NCI-H82 treated with DMSO at 0.1 percent for 48 hours (cell line): ENCODE measurements around the gene CLCNKA.
A peak's percentile ranks its signal among the peaks of the same experiment; 100 is the strongest.
"Not testable (repeated sequence)": the region's sequence is repeated elsewhere in the genome, so short reads cannot be mapped to it uniquely, and the experiment has no call there.

Experiments
- DNase-seq: peaks from one replicate; lab custom pipeline; 2025; ENCODE audit not compliant: unreplicated experiment; lab: John Stamatoyannopoulos, UW

The CLCNKA gene

GRCh38 chr1:15997076-15997585 lies 24.7 kb upstream of the CLCNKA start:
- no peak for DNase-seq

GRCh38 chr1:15997637-15998280 lies 24.1 kb upstream of the CLCNKA start:
- DNase-seq = no peak

DNA sequence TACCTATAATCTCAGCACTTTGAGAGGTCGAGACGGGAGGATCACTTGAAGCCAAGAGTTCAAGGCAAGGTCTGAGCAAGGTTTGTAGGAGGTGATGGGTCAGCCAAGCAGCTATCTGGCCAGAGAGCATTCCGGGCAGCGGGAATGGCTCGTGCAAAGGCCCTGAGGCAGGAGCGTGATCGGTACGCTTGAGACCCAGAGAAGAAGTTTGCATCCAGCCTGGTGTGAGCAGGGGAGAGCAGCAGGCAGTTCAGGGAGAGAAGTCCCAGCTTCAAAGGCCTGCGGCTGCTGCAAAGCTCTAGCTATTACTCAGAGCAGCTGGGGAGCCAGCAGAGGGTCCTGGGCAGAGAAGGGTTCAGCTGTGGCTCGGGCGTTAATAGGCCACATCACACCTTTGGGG lies 22.9 kb upstream of the CLCNKA start:
- DNase-seq = no peak

DNA sequence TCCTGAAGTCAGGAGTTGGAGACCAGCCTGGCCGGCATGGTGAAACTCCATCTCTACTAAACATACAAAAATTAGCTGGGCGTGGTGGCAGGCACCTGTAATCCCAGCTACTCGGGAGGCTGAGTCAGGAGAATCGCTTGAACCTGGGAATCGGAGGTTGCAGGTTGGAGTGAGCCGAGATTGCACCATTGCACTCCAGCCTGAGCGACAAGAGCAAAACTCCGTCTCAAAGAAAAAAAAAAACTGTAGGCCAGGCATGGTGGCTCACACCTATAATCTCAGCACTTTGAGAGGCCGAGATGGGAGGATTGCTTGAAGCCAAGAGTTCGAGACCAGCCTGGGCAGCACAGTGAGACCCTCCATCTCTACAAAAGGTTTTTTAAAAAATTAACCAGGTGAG lies 20.6 kb upstream of the CLCNKA start:
- not testable (repeated sequence) for DNase-seq

DNA sequence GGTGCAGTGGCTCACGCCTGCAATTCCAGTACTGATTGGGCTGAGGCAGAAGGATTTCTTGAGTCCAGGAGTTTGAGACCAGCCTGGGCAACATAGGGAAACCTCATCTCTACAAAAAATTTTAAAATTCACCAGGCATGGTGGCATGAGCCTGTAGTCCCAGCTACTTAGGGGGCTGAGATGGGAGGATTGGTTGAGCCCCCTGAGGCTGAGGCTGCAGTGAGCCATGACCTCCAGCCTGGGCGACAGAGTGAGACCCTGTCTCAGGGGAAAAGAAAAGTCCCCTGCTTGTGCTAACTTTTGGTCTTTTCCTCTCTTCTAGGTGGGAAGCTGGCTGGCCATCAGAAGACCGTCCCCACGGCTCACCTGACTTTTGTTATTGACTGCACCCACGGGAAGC lies 16.2 kb upstream of the CLCNKA start:
- DNase-seq = no peak

DNA sequence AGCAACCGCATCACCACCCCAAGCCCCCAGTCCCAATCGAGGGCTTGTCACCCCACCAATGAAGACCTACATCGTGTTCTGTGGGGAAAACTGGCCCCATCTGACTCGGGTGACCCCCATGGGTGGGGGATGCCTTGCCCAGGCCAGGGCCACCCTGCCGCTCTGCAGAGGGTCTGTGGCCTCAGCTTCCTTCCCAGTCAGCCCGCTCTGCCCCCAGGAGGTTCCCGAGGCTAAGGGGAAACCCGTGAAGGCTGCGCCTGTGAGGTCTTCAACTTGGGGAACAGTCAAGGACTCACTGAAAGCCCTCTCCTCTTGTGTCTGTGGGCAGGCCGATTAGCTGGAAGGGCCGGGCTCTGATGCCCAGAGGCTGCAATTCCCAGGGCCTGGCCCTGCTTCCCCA lies 15.8 kb upstream of the CLCNKA start:
- DNase-seq = no peak

GRCh38 chr1:16006552-16007485 lies 15.0 kb upstream of the CLCNKA start:
- no peak for DNase-seq

DNA sequence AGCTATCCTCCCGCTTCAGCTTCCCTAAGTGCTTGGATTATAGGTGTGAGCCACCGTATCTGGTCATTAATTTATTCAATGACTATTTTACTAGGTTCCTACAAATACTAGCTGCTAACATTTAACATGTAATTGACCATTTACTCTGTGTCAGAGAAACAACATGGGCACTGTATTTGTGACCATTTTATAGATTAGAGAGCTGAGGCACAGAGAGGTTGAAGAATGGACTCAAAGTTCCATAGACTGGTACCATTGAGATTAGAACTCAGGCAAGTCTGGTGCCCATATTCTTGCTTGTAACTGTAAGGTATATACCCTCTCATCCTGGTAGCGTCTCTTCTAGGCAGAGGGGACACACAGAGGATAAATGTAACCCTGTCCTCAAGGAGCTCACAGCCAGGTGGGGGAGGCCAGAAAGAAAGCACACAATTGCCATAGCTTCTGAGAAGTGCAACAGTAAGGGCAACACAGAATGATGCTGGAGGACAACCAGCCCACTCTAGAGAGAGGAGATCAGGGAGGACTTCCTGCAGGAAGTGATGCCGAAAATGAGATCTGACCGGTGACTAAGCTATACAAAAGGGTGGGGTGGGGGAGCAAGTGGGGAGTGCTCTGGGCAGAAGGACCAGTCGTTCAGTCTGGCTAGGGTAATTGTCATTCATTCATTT lies 14.0 kb upstream of the CLCNKA start:
- no peak for DNase-seq

- peak; percentile 40 for DNase-seq
These were observed 12.8 kb upstream of the CLCNKA start for GRCh38 chr1:16009030-16009460.

- no peak for DNase-seq
These were observed 12.2 kb upstream of the CLCNKA start for GRCh38 chr1:16009678-16010077.

DNA sequence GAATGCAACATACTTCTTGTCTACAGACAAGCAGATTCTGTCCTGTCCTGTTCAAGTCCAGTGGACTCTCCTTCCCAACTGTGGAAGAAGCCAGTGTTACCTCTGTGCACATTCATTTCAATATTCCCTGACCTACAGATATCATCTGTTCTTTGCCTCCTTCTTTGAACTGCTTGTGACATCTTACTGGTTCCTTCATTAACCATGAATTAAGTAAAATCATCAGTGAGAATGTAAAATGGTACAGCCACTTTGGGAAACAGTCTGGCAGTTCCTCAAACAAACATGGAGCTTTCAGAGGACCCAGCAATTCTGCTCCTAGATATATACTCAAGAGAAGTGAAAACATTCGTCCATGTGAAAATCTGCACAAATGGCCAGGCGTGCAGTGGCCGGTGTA lies 11.0 kb upstream of the CLCNKA start:
- no peak for DNase-seq

DNA sequence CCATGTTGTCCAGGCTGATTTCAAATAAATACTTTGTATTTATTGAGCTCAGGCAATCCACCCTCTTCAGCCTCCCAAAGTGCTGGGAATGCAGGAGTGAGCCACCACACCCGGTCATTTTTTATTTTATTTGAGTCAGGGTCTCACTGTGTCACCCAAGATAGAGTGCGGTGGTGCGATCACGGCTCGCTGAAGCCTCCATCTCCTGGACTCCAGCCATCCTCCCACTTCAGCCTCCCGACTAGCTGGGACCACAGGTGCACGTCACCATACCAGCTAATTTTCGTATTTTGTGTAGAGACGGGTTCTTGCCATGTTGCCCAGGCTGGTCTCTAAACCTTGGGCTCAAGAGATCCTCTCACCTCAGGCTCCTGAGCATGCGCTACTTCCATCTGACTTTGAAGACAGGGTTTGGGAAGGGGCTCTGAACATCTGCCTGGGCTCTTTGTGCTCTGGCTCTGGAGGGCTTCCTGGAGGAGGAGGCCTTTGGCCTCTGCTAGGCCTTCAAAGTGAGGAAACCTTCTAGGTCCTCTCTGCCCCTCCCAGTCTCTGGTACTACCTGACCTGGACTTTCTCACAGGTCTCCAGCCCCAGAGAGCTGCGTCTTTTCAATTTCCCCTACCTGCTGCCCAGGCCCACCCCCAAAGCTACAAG lies 9.8 kb upstream of the CLCNKA start:
- no peak for DNase-seq

DNA sequence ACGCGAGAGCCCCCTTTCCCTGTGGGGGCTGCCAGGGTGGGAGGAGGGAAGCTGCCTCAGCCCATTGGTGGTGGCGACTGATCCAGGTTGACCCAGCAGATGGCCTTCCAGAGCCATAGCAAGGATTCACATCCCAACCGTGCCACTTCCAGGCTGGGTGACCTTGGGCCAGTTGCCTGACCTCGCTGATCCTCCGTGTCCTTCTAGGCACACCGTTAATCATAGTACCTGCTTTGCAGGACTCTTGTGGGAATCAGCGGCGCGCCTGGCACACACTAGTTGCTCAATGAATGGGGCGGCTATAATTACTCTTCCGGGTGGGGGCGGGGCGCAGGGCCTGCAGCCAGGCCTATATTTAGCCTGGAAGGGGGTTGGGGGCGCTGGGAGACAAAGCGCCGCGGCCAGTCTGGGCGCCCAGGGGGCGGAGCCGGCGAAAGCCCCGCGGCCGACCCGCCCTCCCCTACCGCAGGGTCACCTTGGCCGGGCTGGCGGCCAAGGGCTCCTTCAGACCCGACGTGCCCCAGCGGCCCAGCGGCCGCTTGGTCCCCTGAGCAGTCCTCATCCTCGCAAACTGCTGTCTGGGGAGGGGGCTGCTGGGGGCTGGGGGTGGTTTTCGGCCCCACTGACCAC lies 9.1 kb upstream of the CLCNKA start:
- DNase-seq = no peak

DNA sequence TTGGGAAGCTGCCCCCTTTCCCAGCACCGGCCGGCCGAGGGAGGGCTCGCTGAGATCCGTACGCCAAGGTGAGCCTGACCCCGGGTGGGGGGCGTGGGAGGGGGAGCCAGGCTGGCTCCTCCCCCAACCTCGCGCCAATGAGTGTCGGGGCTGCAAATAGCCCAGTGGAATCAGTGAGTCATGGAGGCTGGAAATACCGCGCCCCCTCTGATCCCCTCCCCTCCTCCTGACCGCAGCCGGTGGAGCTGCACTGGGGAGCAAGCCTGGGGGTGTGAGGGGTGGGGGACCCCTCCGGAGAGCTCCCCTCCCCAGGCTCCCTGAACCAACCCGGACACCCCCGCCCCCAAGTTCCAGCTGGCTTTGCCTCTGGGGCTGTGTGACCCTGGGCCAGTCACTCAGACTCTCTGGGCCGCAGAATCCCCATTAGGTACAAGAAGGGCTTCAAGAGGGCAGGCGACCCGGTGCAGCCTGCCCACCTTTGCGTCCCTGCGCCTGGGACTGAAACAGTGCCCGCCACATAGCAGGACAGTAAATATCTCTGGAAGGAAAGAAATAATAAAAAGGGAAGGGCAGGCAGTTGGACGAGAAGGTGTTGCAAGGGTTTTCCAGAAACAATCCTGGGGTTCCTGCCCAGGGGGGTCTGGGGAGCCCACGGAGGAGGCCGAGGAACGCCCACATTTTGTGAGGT lies 8.5 kb upstream of the CLCNKA start:
- DNase-seq = no peak

DNA sequence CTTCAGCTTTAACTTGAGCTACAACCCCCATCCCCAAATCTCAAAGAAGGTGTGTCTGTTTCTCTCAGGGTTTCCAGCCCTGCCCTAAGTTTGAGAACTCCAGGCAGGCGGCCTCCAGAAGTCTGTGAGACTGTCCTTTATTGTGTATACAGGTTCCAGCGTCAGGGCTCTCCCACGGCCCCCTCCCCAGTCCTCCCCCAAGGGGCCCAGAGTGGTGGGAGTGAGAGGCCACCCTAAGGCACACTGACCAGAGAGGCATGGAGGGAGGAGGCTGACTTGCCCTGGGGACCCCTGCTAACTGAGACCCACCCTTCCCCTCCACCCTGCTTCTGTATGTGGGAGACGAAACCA lies 8.0 kb upstream of the CLCNKA start:
- DNase-seq = no peak

GRCh38 chr1:16014509-16015482 lies 7.0 kb upstream of the CLCNKA start:
- DNase-seq = no peak

- no peak for DNase-seq
These were observed 6.3 kb upstream of the CLCNKA start for GRCh38 chr1:16015491-16015890.

- no peak for DNase-seq
These were observed 5.6 kb upstream of the CLCNKA start for GRCh38 chr1:16015960-16016901.
